Natural killer cell (primary cell): Measurements from ENCODE around the gene RP9. TPM values are rescaled to one million over a fixed set of nuclear protein-coding genes. Genes with fewer than 3 reads are reported as not detected.
A peak's percentile ranks its signal among the peaks of the same experiment; 100 is the strongest.

Source experiments
- ATAC-seq, 3 donors: fragments of 150-1000 bp in 2 of 3; fragments of 200-7000 bp in 1 of 3; cut with Tn5 transposase; 1 replicate in 1 of 3; 2 replicates in 2 of 3; pipeline ENCODE4 v1.10.0; 2021; ENCODE audit warnings: mild to moderate bottlenecking in 2 of 3, moderate library complexity in 2 of 3
- DNase-seq, 2 donors: peaks; one replicate each; pipeline versions ENCODE4 v3.0.0 to v3.0.0-alpha.2; 2013 to 2021; ENCODE audit warnings: mixed read lengths in 1 of 2
- H3K27ac ChIP-seq: one replicate; pipeline ENCODE4 v1.5.1; 2013; ENCODE audit warnings: mild to moderate bottlenecking, low read length
- H3K27me3 ChIP-seq: one replicate; pipeline ENCODE4 v1.6.1; 2013; ENCODE audit warnings: low read length; ENCODE audit not compliant: control insufficient read depth, insufficient read depth
- H3K36me3 ChIP-seq: one replicate; pipeline ENCODE4 v1.6.1; 2013; ENCODE audit warnings: low read length; ENCODE audit not compliant: control insufficient read depth, insufficient read depth
- H3K4me1 ChIP-seq: one replicate; pipeline ENCODE4 v1.6.1; 2013; ENCODE audit warnings: low read length; ENCODE audit not compliant: control insufficient read depth, insufficient read depth
- H3K4me3 ChIP-seq: one replicate; pipeline ENCODE4 v1.5.1; 2013; ENCODE audit warnings: low read length
- H3K9me3 ChIP-seq: one replicate; pipeline ENCODE4 v1.6.1; 2013; ENCODE audit warnings: low read length; ENCODE audit not compliant: control insufficient read depth, insufficient read depth
- H3K27ac Mint-ChIP-seq, 2 donors: one replicate each; pipeline ENCODE4 v1.8.0; 2022; ENCODE audit warnings: mild to moderate bottlenecking in 2 of 2, mixed read lengths in 2 of 2, moderate library complexity in 1 of 2
- H3K27me3 Mint-ChIP-seq, 2 donors: one replicate each; pipeline ENCODE4 v1.8.0; 2022; ENCODE audit warnings: low read depth in 2 of 2, mixed read lengths in 2 of 2
- H3K36me3 Mint-ChIP-seq: one replicate; pipeline ENCODE4 v1.8.0; 2022; ENCODE audit warnings: mixed read lengths
- H3K4me1 Mint-ChIP-seq, 2 donors: one replicate each; pipeline ENCODE4 v1.8.0; 2022; ENCODE audit warnings: mixed read lengths in 2 of 2
- H3K4me3 Mint-ChIP-seq: one replicate; pipeline ENCODE4 v1.8.0; 2022; ENCODE audit warnings: mild to moderate bottlenecking, moderate library complexity, mixed read lengths
- H3K9me3 Mint-ChIP-seq, 2 donors: one replicate each; pipeline ENCODE4 v1.8.0; 2022; ENCODE audit warnings: mixed read lengths in 2 of 2
- CTCF ChIP-seq: fragments of 200-600 bp; IDR thresholded peaks from one replicate; pipeline ENCODE4 v1.8.0; 2022; ENCODE audit warnings: antibody characterized with exemption
- WGBS: methylation state at CpG from one replicate; pipeline ENCODE4 v1.1.7; 2013; ENCODE audit warnings: missing lambda C conversion rate; ENCODE audit not compliant: insufficient coverage; 5-methylcytosine and 5-hydroxymethylcytosine counted together
- intact Hi-C: fragments of 100-400 bp; cut with micrococcal nuclease; formaldehyde crosslinking; loops from one replicate; pipeline ENCODE4 v1.14.2; 2022
- total RNA-seq, 4 donors: library from RNA; stranded (reverse); fragments of 120-200 nt in 1 of 4; gene quantifications; one replicate each; pipeline versions ENCODE4 v1.2.3 to v1.2.4, GENCODE V29; 2013 to 2022

RP9 gene
- total RNA-seq, 3 donors from 2014 or later (not counting 1 experiment from before 2014, with no cell fraction given), result 19.1 to 27.6 (median 21.9) TPM

DNA sequence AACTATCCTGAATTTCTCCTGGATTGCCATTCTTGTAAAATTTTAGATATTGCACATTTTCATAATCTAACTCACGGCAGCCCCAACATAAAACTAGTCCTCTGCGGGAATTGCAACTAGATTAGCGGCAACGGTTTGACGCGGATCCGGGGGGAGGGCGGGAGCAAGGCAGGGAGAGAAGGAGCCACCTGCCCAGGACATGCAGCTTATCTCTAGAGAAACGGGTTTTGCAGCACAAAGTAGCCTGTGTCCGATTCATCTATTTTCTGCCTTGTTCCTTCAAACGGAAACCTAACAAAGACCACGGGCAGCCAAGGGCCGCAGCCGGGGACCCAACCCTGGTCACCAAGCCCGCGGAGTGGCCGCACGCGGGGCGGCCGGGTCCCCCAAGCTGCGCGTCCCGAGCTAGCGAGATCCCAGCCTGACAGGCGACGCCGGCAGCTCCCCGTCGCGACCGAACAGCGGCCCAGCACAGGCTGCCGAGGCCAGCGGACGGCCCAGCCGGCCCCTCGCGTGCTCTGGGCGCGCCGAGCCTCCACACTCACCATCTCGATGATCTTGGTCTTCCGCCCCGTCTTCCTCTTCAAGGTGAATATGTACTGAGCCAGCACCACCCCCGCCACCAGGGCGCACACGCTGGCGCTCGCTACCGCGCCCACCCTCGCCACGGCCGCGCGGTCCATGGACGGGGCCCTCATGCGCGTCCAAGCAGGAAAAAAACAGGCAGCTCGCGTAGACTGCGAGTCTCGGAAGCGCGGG, 47.0 kb downstream of the RP9 start, which contains the start of gene NT5C3A:
NT5C3A (minus strand) TSS at position 754 of the 759 bp plus-strand sequence; CDS start at position 683, 71 bp downstream.
- H3K27me3 ChIP-seq, result no peaks in the 10 kb centered on the region
- intact Hi-C loops, result loop anchor here (2.0 kb wide), 3 partner anchors 47 to 571 kb away; partner anchors contain the start of genes LSM5 and RP9
- peak within 1 kb of the TSS; percentile 87 to 95 for H3K27ac Mint-ChIP-seq
- no peaks in the 10 kb centered on the region for H3K9me3 ChIP-seq
- peaks cover 29 to 41% of the 10 kb centered on the region in 2 donors for H3K4me1 Mint-ChIP-seq
- H3K9me3 Mint-ChIP-seq, result peaks cover 0 to 8% of the 10 kb centered on the region in 2 donors
- peak within 1 kb of the TSS; percentile 85 for H3K27ac ChIP-seq
- no peaks in the 10 kb centered on the region for H3K36me3 ChIP-seq
- DNase-seq (peak in 1 of 2 donors; percentile 51), ATAC-seq (peak; percentile 39 to 63 (median 56))
- no peak for TF ChIP-seq CTCF
- H3K4me3 Mint-ChIP-seq, result peak within 1 kb of the TSS; percentile 93
- H3K4me3 ChIP-seq, result peak within 1 kb of the TSS; percentile 78
- H3K36me3 Mint-ChIP-seq, result peaks cover 8% of the 10 kb centered on the region
- H3K4me1 ChIP-seq, result peaks cover 10% of the 10 kb centered on the region
- peaks cover 8 to 9% of the 10 kb centered on the region in 2 donors for H3K27me3 Mint-ChIP-seq
- 0% methylated on average over 66 of the region's 66 CpGs for WGBS

GRCh38 chr7:33061282-33061937, 47.8 kb downstream of the RP9 start:
- H3K27ac Mint-ChIP-seq, result peak overlapping the region; percentile 87 to 95
- no peaks in the 10 kb centered on the region for H3K36me3 ChIP-seq
- no peaks in the 10 kb centered on the region for H3K27me3 ChIP-seq
- no peak for DNase-seq
- H3K4me1 Mint-ChIP-seq, result peaks cover 29 to 41% of the 10 kb centered on the region in 2 donors
- WGBS, result 86% methylated on average over 1 of the region's 8 CpGs
- H3K27me3 Mint-ChIP-seq, result peaks cover 8% of the 10 kb centered on the region in 2 donors
- H3K9me3 Mint-ChIP-seq, result peaks cover 0 to 8% of the 10 kb centered on the region in 2 donors
- no peak overlapping the region for H3K27ac ChIP-seq
- H3K9me3 ChIP-seq, result no peaks in the 10 kb centered on the region
- H3K36me3 Mint-ChIP-seq, result peaks cover 6% of the 10 kb centered on the region
- peak overlapping the region; percentile 78 for H3K4me3 ChIP-seq
- H3K4me3 Mint-ChIP-seq, result peak overlapping the region; percentile 93
- H3K4me1 ChIP-seq, result peaks cover 10% of the 10 kb centered on the region
- ATAC-seq, result no peak
- intact Hi-C loops, result no loop called here
- TF ChIP-seq CTCF, result no peak

GRCh38 chr7:33059635-33060034, 49.6 kb downstream of the RP9 start:
- H3K27ac Mint-ChIP-seq, result peak overlapping the region in 1 of 2 donors; percentile 39

More at GRCh38 chr7:33059635-33060034, 49.6 kb downstream of the RP9 start:
- H3K36me3 ChIP-seq, result no peaks in the 10 kb centered on the region
- TF ChIP-seq CTCF, result no peak
- H3K27ac ChIP-seq, result no peak overlapping the region
- no peak overlapping the region for H3K4me3 ChIP-seq
- WGBS, result 74% methylated on average over 4 of the region's 4 CpGs
- DNase-seq (no peak), ATAC-seq (no peak)
- no peaks in the 10 kb centered on the region for H3K27me3 Mint-ChIP-seq
- peaks cover 37 to 45% of the 10 kb centered on the region in 2 donors for H3K4me1 Mint-ChIP-seq
- intact Hi-C loops, result no loop called here
- peaks cover 10% of the 10 kb centered on the region for H3K4me1 ChIP-seq
- no peaks in the 10 kb centered on the region for H3K27me3 ChIP-seq
- H3K9me3 Mint-ChIP-seq, result no peaks in the 10 kb centered on the region
- no peaks in the 10 kb centered on the region for H3K9me3 ChIP-seq
- H3K36me3 Mint-ChIP-seq, result no peaks in the 10 kb centered on the region
- no peak overlapping the region for H3K4me3 Mint-ChIP-seq
